OCI-LY7 (cell line): ENCODE measurements around the gene DLX2.

Experiments used
- CTCF ChIP-seq: fragments of 200-600 bp; sonication (generic); conservative IDR thresholded peaks from 2 replicates; pipeline ENCODE4 v1.5.1; 2014; ENCODE audit warnings: mild to moderate bottlenecking, antibody characterized with exemption, low read length, moderate library complexity, mixed read lengths
- EZH2phosphoT487 ChIP-seq: fragments of 200-600 bp; sonication (generic); IDR thresholded peaks from 2 replicates; pipeline ENCODE4 v1.6.1; 2018; ENCODE audit warnings: low read depth, borderline replicate concordance, mild to moderate bottlenecking, mixed run types, antibody characterized with exemption, low read length, moderate library complexity, mixed read lengths

- TF ChIP-seq EZH2phosphoT487, result no peak
- no peak for TF ChIP-seq CTCF
These were observed 8.2 kb downstream of the DLX2 start for GRCh38 chr2:172094294-172095145.
